Measurements from ENCODE around the gene MBD3L5. TPM values are rescaled to one million over a fixed set of nuclear protein-coding genes. Genes with fewer than 3 reads are reported as not detected.

The MBD3L5 gene
- total RNA-seq, 1 experiment from 2014 or later, result not detected

Other genes with a start within 250 kb of the MBD3L5 start
- gene ADGRE1, start 143.0 kb upstream of the MBD3L5 start, total RNA-seq (2014; rRNA removed; shearing (Covaris generic)), result 0.16 TPM in 1 of 2 replicates, not detected in the other
- gene MBD3L2B, start 9.1 kb upstream of the MBD3L5 start, total RNA-seq (2014; rRNA removed; shearing (Covaris generic)), result not detected in 2 replicates
- gene MBD3L4, start 9.6 kb downstream of the MBD3L5 start, total RNA-seq (2014; rRNA removed; shearing (Covaris generic)), result not detected in 2 replicates
- gene MBD3L2, start 18.7 kb downstream of the MBD3L5 start, total RNA-seq (2014; rRNA removed; shearing (Covaris generic)), result not detected in 2 replicates
- not detected in 2 replicates for gene MBD3L3, start 28.1 kb downstream of the MBD3L5 start, total RNA-seq (2014; rRNA removed; shearing (Covaris generic))
- 5.7 and 9.4 TPM in 2 replicates for gene ZNF557, start 39.1 kb downstream of the MBD3L5 start, total RNA-seq (2014; rRNA removed; shearing (Covaris generic))